OCI-LY7 (cell line): ENCODE measurements around the gene DMD. TPM values are rescaled to one million over a fixed set of nuclear protein-coding genes. Genes with fewer than 3 reads are reported as not detected.

Source experiments
- BruUV-seq: library from RNA; stranded (reverse); fragments of 400-500 nt; replicated peaks from 2 replicates; lab custom pipeline; 2021; lab: Mats Ljungman, UMichigan
- CTCF ChIA-PET: fragments of 300-600 bp; sonication (Branson Sonifier 250); formaldehyde crosslinking; loops from one replicate; lab custom pipeline; 2022; ENCODE audit warnings: antibody characterized with exemption; ENCODE audit not compliant: unreplicated experiment; lab: Charles Lee
- POLR2A ChIA-PET: fragments of 300-600 bp; sonication (Branson Sonifier 250); formaldehyde crosslinking; loops from one replicate; lab custom pipeline; 2022; ENCODE audit warnings: antibody characterized with exemption; lab: Charles Lee
- DNase-seq: peaks from one replicate; pipeline ENCODE4 v3.0.0-alpha.2; 2015; ENCODE audit warnings: low spot score
- H2AFZ ChIP-seq: fragments of 200-600 bp; sonication (generic), shearing (Covaris generic); 2 replicates; pipeline ENCODE4 v1.6.1; 2014; ENCODE audit warnings: mild to moderate bottlenecking, antibody characterized with exemption, low read length, moderate library complexity
- H3K27ac ChIP-seq: fragments of 200-600 bp; sonication (generic); 2 replicates; pipeline ENCODE4 v1.5.1; 2014; ENCODE audit warnings: mixed run types, low read depth, mild to moderate bottlenecking, moderate library complexity, low read length, inconsistent platforms; ENCODE audit not compliant: poor library complexity, severe bottlenecking
- H3K36me3 ChIP-seq: fragments of 200-600 bp; sonication (generic); 2 replicates; pipeline ENCODE4 v1.6.1; 2014; ENCODE audit warnings: mild to moderate bottlenecking, antibody characterized with exemption, low read length, moderate library complexity, mixed read lengths; ENCODE audit not compliant: insufficient read depth
- H3K4me1 ChIP-seq: fragments of 200-600 bp; sonication (generic); 2 replicates; pipeline ENCODE4 v1.5.1; 2014; ENCODE audit warnings: mild to moderate bottlenecking, low read length; ENCODE audit not compliant: insufficient read depth, poor library complexity, severe bottlenecking
- H3K4me2 ChIP-seq: fragments of 200-600 bp; sonication (generic); 2 replicates; pipeline ENCODE4 v1.6.1; 2014; ENCODE audit warnings: mild to moderate bottlenecking, low read length
- H3K4me3 ChIP-seq: fragments of 200-600 bp; sonication (generic); 2 replicates; pipeline ENCODE4 v1.5.1; 2014; ENCODE audit warnings: mild to moderate bottlenecking, low read depth, low read length; ENCODE audit not compliant: poor library complexity, severe bottlenecking
- H3K79me2 ChIP-seq: fragments of 200-600 bp; sonication (generic); 2 replicates; pipeline ENCODE4 v1.6.1; 2016; ENCODE audit warnings: low read depth, mild to moderate bottlenecking, low read length, moderate library complexity, mixed read lengths; ENCODE audit not compliant: insufficient read depth
- H3K9me2 ChIP-seq: fragments of 200-600 bp; sonication (generic); 2 replicates; pipeline ENCODE4 v1.6.1; 2016; ENCODE audit warnings: mild to moderate bottlenecking, low read length, mixed read lengths; ENCODE audit not compliant: insufficient read depth
- H3K9me3 ChIP-seq: fragments of 200-600 bp; sonication (generic); 2 replicates; pipeline ENCODE4 v1.6.1; 2014; ENCODE audit warnings: mild to moderate bottlenecking, mixed run types, low read length, mixed read lengths
- H4K20me1 ChIP-seq: fragments of 200-600 bp; sonication (generic); 2 replicates; pipeline ENCODE4 v1.6.1; 2014; ENCODE audit warnings: mild to moderate bottlenecking, antibody characterized with exemption, low read length, moderate library complexity, mixed read lengths; ENCODE audit not compliant: insufficient read depth
- CTCF ChIP-seq: fragments of 200-600 bp; sonication (generic); conservative IDR thresholded peaks from 2 replicates; pipeline ENCODE4 v1.5.1; 2014; ENCODE audit warnings: mild to moderate bottlenecking, antibody characterized with exemption, low read length, moderate library complexity, mixed read lengths
- EZH2phosphoT487 ChIP-seq: fragments of 200-600 bp; sonication (generic); IDR thresholded peaks from 2 replicates; pipeline ENCODE4 v1.6.1; 2018; ENCODE audit warnings: low read depth, borderline replicate concordance, mild to moderate bottlenecking, mixed run types, antibody characterized with exemption, low read length, moderate library complexity, mixed read lengths
- intact Hi-C: fragments of 100-400 bp; cut with micrococcal nuclease; formaldehyde crosslinking; loops from one replicate; pipeline ENCODE4 v1.10.0; 2022; ENCODE audit not compliant: unreplicated experiment
- total RNA-seq, 2 experiments: library from RNA; depleted of rRNA in 1 of 2; stranded (reverse); fragments of >200 nt in 1 of 2; shearing (Covaris generic) in 1 of 2; gene quantifications; 2 replicates each; pipeline ENCODE4 v1.2.3, GENCODE V29; 2014 to 2022

The DMD gene
- total RNA-seq, 2 experiments from 2014 or later, result 20.5 to 61.4 TPM

- Histone ChIP-seq H4K20me1 (no peaks in the 10 kb centered on the region), H3K27ac (no peak overlapping the region), H3K4me3 (no peak overlapping the region), H3K9me2 (no peaks in the 10 kb centered on the region), H2AFZ (no peak overlapping the region), H3K4me1 (peaks cover 27% of the 10 kb centered on the region), H3K79me2 (no peaks in the 10 kb centered on the region), H3K4me2 (no peak overlapping the region), H3K9me3 (peaks cover 10% of the 10 kb centered on the region; the same call in 1 of the 2 replicates), H3K36me3 (peaks cover 76% of the 10 kb centered on the region)
- DNase-seq, result no peak
- ChIA-PET CTCF (no interaction called here), POLR2A (interaction anchor here (0.6 to 1.9 kb wide), 3 partner anchors 10 to 104 kb away, joined by 3 to 5 read pairs (median 4); no protein-coding TSS in a partner anchor)
- intact Hi-C loops, result loop anchor here (10.0 kb wide), 1 partner anchor 95 kb away; no protein-coding TSS in a partner anchor
- TF ChIP-seq EZH2phosphoT487, result no peak
- TF ChIP-seq CTCF, result no peak
- BruUV-seq, result no TSS peak
Measured at GRCh38 chrX:31139961-31140360, 2071.4 kb downstream of the DMD start.

- Histone ChIP-seq H3K4me3 (no peak overlapping the region), H3K27ac (peak overlapping the region; percentile 100), H3K36me3 (peaks cover 72% of the 10 kb centered on the region), H2AFZ (no peak overlapping the region), H3K4me2 (no peak overlapping the region), H3K9me2 (no peaks in the 10 kb centered on the region), H3K4me1 (peaks cover 44% of the 10 kb centered on the region), H3K79me2 (no peaks in the 10 kb centered on the region), H4K20me1 (no peaks in the 10 kb centered on the region), H3K9me3 (peaks cover 10% of the 10 kb centered on the region; the same call in 1 of the 2 replicates)
- POLR2A ChIA-PET, result interaction anchor here (0.5 to 2.0 kb wide), 3 partner anchors 35 to 223 kb away, joined by 3 to 5 read pairs (median 5); no protein-coding TSS in a partner anchor
- no TSS peak for BruUV-seq
- CTCF ChIA-PET, result no interaction called here
- intact Hi-C loops, result loop anchor here (10.0 kb wide), 1 partner anchor 97 kb away; no protein-coding TSS in a partner anchor
- no peak for DNase-seq
- TF ChIP-seq CTCF, result no peak
- TF ChIP-seq EZH2phosphoT487, result no peak
Measured at GRCh38 chrX:31138124-31138523, 2073.2 kb downstream of the DMD start.

- POLR2A ChIA-PET, result interaction anchor here (0.9 to 2.4 kb wide), 6 partner anchors 17 to 94 kb away, joined by 3 to 8 read pairs (median 3); no protein-coding TSS in a partner anchor
- intact Hi-C loops, result loop anchor here (2.0 to 10.0 kb wide), 2 partner anchors 43 to 99 kb away; no protein-coding TSS in a partner anchor
- CTCF ChIA-PET, result no interaction called here
Measured at GRCh38 chrX:31136144-31136611, 2075.2 kb downstream of the DMD start.

More at GRCh38 chrX:31136144-31136611, 2075.2 kb downstream of the DMD start:
- peak overlapping the region; percentile 100 for H3K27ac ChIP-seq
- peak; percentile 88 for DNase-seq
- H3K4me2 ChIP-seq, result peak overlapping the region; percentile 91
- no peak overlapping the region; the same call in 1 of the 2 replicates for H2AFZ ChIP-seq
- H3K4me1 ChIP-seq, result peaks cover 44% of the 10 kb centered on the region
- H3K4me3 ChIP-seq, result peak overlapping the region; percentile 54
- H3K9me3 ChIP-seq, result peaks cover 10% of the 10 kb centered on the region; the same call in 1 of the 2 replicates
- peaks cover 75% of the 10 kb centered on the region for H3K36me3 ChIP-seq
- H4K20me1 ChIP-seq, result no peaks in the 10 kb centered on the region
- no TSS peak for BruUV-seq
- H3K79me2 ChIP-seq, result no peaks in the 10 kb centered on the region
- TF ChIP-seq CTCF, result no peak
- H3K9me2 ChIP-seq, result no peaks in the 10 kb centered on the region
